A549 (cell line): ENCODE data around the gene KCNH3. TPM values are rescaled to one million over a fixed set of nuclear protein-coding genes. Genes with fewer than 3 reads are reported as not detected.

Experiments used
- ATAC-seq, 2 experiments: fragments of 200-7000 bp in 1 of 2; fragments of >200 bp in 1 of 2; cut with Nextera tagmentation in 1 of 2; cut with Tn5 transposase in 1 of 2; 3 replicates each; pipeline versions ENCODE4 v1.8.0 to v1.9.1; 2018 to 2020; ENCODE audit warnings: mild to moderate bottlenecking in 1 of 2, moderate library complexity in 1 of 2
- CTCF ChIA-PET: fragments of 300-600 bp; sonication (Branson Sonifier 250); formaldehyde crosslinking; extraction: SDS; loops from one replicate; lab custom pipeline; 2021; ENCODE audit warnings: antibody characterized with exemption, inconsistent platforms; lab: Yijun Ruan, JAX
- POLR2A ChIA-PET: fragments of 350-600 bp; formaldehyde crosslinking; extraction: SDS; loops from one replicate; lab custom pipeline; 2021; ENCODE audit warnings: antibody characterized with exemption, inconsistent platforms; lab: Yijun Ruan, JAX
- DNase-seq, 2 experiments: peaks; one replicate each; pipeline versions ENCODE4 v3.0.0 to v3.0.0-alpha.2; 2011 to 2016; ENCODE audit warnings: low read depth in 1 of 2, low spot score in 1 of 2
- FAIRE-seq: peaks from 2 replicates; lab custom pipeline; 2011; peaks lifted over from hg19 to GRCh38; lab: Jason Lieb, UNC
- H3K27ac ChIP-seq, 2 experiments: fragments of >200 bp; sonication (Bioruptor Twin); formaldehyde crosslinking; 3 replicates each; pipeline ENCODE4 v1.5.1; 2016 to 2017
- H3K4me1 ChIP-seq: fragments of >200 bp; sonication (Bioruptor Twin); formaldehyde crosslinking; 3 replicates; pipeline ENCODE4 v1.6.1; 2016
- H3K4me2 ChIP-seq: fragments of >200 bp; sonication (Bioruptor Twin); formaldehyde crosslinking; 3 replicates; pipeline ENCODE4 v1.6.1; 2016
- H3K4me3 ChIP-seq: fragments of >200 bp; sonication (Bioruptor Twin); formaldehyde crosslinking; 3 replicates; pipeline ENCODE4 v1.5.1; 2016
- H3K9me3 ChIP-seq: fragments of >200 bp; sonication (Bioruptor Twin); formaldehyde crosslinking; 3 replicates; pipeline ENCODE4 v1.6.1; 2016
- BHLHE40 ChIP-seq: IDR thresholded peaks from 2 replicates; pipeline ENCODE4 v1.6.1; 2012; ENCODE audit warnings: low read depth, low read length, inconsistent platforms
- CBX2 ChIP-seq: fragments of 200-600 bp; sonication (generic); IDR thresholded peaks from 2 replicates; pipeline ENCODE4 v1.6.1; 2016; ENCODE audit warnings: low read depth, mild to moderate bottlenecking, borderline replicate concordance
- CEBPB ChIP-seq, 2 experiments: fragments of >200 bp in 1 of 2; sonication (Bioruptor Twin) in 1 of 2; formaldehyde crosslinking in 1 of 2; IDR thresholded peaks; 2 replicates each; pipeline ENCODE4 v1.6.1; 2012 to 2016
- CHD4 ChIP-seq: fragments of 200-600 bp; sonication (generic); IDR thresholded peaks from 2 replicates; pipeline ENCODE4 v1.6.1; 2016; ENCODE audit warnings: antibody characterized with exemption, mild to moderate bottlenecking, borderline replicate concordance
- CTCF ChIP-seq: fragments of >200 bp; sonication (Bioruptor Twin); formaldehyde crosslinking; IDR thresholded peaks from 3 replicates; pipeline ENCODE4 v1.5.1; 2016
- EHF ChIP-seq: fragments of 250-450 bp; sonication (Bioruptor Pico); IDR thresholded peaks from 2 replicates; pipeline ENCODE4 v1.5.0; 2020; ENCODE audit warnings: mild to moderate bottlenecking
- FOSB ChIP-seq: fragments of 250-450 bp; sonication (Bioruptor Pico); IDR thresholded peaks from 2 replicates; pipeline ENCODE4 v1.5.0; 2020; ENCODE audit warnings: mild to moderate bottlenecking, moderate library complexity
- HOXB13 ChIP-seq: fragments of 250-450 bp; sonication (Bioruptor Pico); IDR thresholded peaks from 2 replicates; pipeline ENCODE4 v1.5.0; 2020; ENCODE audit warnings: low read depth, mild to moderate bottlenecking, moderate library complexity
- JUN ChIP-seq, 2 experiments: fragments of >200 bp; sonication (Bioruptor Twin); formaldehyde crosslinking; IDR thresholded peaks; 2 replicates in 1 of 2; 3 replicates in 1 of 2; pipeline ENCODE4 v1.6.1; 2016 to 2017
- MAFK ChIP-seq: fragments of 450-650 bp; IDR thresholded peaks from 2 replicates; pipeline ENCODE4 v1.6.1; 2014; ENCODE audit not compliant: partially characterized antibody
- NPAS2 ChIP-seq: fragments of 250-450 bp; sonication (Bioruptor Pico); IDR thresholded peaks from 2 replicates; pipeline ENCODE4 v1.8.0; 2022; ENCODE audit warnings: mild to moderate bottlenecking, moderate library complexity, borderline replicate concordance
- RAD21 ChIP-seq, 2 experiments: fragments of >200 bp in 1 of 2; sonication (Bioruptor Twin) in 1 of 2; formaldehyde crosslinking in 1 of 2; IDR thresholded peaks in 1 of 2; conservative IDR thresholded peaks in 1 of 2; 2 replicates in 1 of 2; 3 replicates in 1 of 2; pipeline ENCODE4 v1.6.1; 2012 to 2018; ENCODE audit warnings: inconsistent platforms in 1 of 2
- RCOR1 ChIP-seq: fragments of 150-350 bp; IDR thresholded peaks from 2 replicates; pipeline ENCODE4 v1.6.1; 2014; ENCODE audit warnings: antibody characterized with exemption, low read length, low read depth
- REST ChIP-seq: fragments of 200-600 bp; sonication (generic); IDR thresholded peaks from 2 replicates; pipeline ENCODE4 v1.6.1; 2016; ENCODE audit warnings: antibody characterized with exemption, mild to moderate bottlenecking, moderate library complexity
- SREBF2 ChIP-seq: fragments of 450-650 bp; IDR thresholded peaks from 2 replicates; pipeline ENCODE4 v1.6.1; 2014; ENCODE audit warnings: mild to moderate bottlenecking, moderate library complexity
- WGBS: methylation state at CpG from one replicate; pipeline ENCODE4 v1.1.6; 2017; ENCODE audit errors: missing lambda C conversion rate; 5-methylcytosine and 5-hydroxymethylcytosine counted together
- polyA plus RNA-seq, 4 experiments: library from polyadenylated mRNA; depleted of rRNA in 3 of 4; stranded (reverse); fragments of >200 nt; fragmentation: RNase III in 1 of 4; extraction: RNeasy Plus Mini Kit Qiagen cat#74134 plus additional on column Dnase treatment in 1 of 4; gene quantifications; 2 replicates in 3 of 4; 3 replicates in 1 of 4; pipeline ENCODE4 v1.2.3, GENCODE V29; 2011 to 2017
- TF ChIP-seq, protein P1 (sequence below): IDR thresholded peaks from 2 replicates; pipeline ENCODE4 v1.6.1; 2012

The KCNH3 gene
- polyA plus RNA-seq, 2 of the 4 experiments (the other 2 are of a cell fraction), result 1.0 to 2.2 TPM

- ATAC-seq (no peak), FAIRE-seq (no peak)
- POLR2A ChIA-PET, result no interaction called here
- H3K4me1 ChIP-seq, result peaks cover 11% of the 10 kb centered on the region
- H3K9me3 ChIP-seq, result no peaks in the 10 kb centered on the region
- 92% methylated on average over 14 of the region's 14 CpGs for WGBS
- TF ChIP-seq RAD21 (conservative IDR thresholded peaks at IDR 0.05 in 1 of 2, IDR thresholded peaks at IDR 0.05 in 1 of 2) (no peak), NPAS2 (CRISPR knock-in tag) (no peak), FOSB (CRISPR knock-in tag) (no peak), MAFK (no peak), BHLHE40 (no peak), EHF (CRISPR knock-in tag) (no peak), RCOR1 (no peak), CEBPB (IDR thresholded peaks at IDR 0.05) (no peak), CTCF (no peak)
- TF ChIP-seq, all 56 proteins: peak for 0
- Histone ChIP-seq H3K4me3 (no peak overlapping the region), H3K4me2 (no peak overlapping the region), H3K27ac (no peak overlapping the region)
- no peak for DNase-seq
- CTCF ChIA-PET, result interaction anchor here (0.6 to 7.0 kb wide), 10 partner anchors 11 to 486 kb away, joined by 3 to 49 read pairs (median 4); partner anchors contain the start of gene PRPH
These were observed 25.3 kb downstream of the KCNH3 start for GRCh38 chr12:49563951-49564685.

DNA sequence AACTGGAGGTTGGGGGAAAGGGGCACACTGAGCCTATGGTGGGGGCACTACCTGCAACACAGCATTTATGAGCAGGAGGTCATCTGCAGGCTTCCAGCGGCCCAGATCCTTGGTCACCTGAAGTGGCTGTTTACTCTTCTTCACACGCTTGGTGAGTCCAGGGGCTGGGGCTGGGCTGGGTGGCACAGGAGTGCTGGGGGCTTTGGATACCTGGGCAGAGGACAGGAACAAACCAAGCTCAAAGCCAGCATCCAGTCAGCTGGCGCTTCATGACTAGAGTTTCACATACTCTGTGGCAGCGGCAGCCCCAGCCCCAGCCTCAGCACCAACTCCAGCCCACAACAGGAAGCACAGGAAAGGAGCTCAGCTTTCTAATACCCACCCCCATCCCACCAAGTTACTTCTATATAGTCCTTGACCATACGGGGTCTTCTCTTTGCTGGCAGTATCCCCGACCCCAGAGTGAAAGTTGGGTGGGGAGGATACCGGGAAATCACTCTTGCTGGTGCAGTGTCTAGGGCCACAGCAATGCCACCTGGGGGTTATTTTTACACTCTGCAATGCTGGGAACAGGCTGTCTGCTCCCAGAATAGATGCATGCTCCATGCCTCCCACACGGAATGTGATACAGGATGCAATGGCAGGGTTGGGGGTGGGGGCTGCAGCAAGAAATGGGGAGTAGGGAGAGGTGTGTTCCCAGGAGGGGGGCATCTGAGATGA, 26.0 kb downstream of the KCNH3 start:
- Histone ChIP-seq H3K4me2 (no peak overlapping the region), H3K4me3 (no peak overlapping the region), H3K9me3 (no peaks in the 10 kb centered on the region), H3K4me1 (peaks cover 13% of the 10 kb centered on the region), H3K27ac (no peak overlapping the region)
- CTCF ChIA-PET, result interaction anchor here (0.6 to 7.0 kb wide), 9 partner anchors 12 to 485 kb away, joined by 3 to 49 read pairs (median 4); partner anchors contain the start of gene PRPH
- DNase-seq, result no peak
- 89% methylated on average over 8 of the region's 8 CpGs for WGBS
- TF ChIP-seq REST (no peak), JUN (IDR thresholded peaks at IDR 0.05) (no peak), CHD4 (no peak), CBX2 (no peak), SREBF2 (no peak), HOXB13 (CRISPR knock-in tag) (no peak)
- TF ChIP-seq, protein P1, sequence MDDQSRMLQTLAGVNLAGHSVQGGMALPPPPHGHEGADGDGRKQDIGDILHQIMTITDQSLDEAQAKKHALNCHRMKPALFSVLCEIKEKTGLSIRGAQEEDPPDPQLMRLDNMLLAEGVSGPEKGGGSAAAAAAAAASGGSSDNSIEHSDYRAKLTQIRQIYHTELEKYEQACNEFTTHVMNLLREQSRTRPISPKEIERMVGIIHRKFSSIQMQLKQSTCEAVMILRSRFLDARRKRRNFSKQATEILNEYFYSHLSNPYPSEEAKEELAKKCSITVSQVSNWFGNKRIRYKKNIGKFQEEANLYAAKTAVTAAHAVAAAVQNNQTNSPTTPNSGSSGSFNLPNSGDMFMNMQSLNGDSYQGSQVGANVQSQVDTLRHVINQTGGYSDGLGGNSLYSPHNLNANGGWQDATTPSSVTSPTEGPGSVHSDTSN, result no peak
- POLR2A ChIA-PET, result no interaction called here
- no peak for FAIRE-seq
- no peak for ATAC-seq
